Activated naive CD8-positive, alpha-beta T cell (primary cell): Measurements from ENCODE around the gene ACOXL.

Experiments
- H3K27ac Mint-ChIP-seq: one replicate; pipeline ENCODE4 v1.8.0; 2021; ENCODE audit warnings: mixed read lengths
- H3K27me3 Mint-ChIP-seq: one replicate; pipeline ENCODE4 v1.8.0; 2021; ENCODE audit warnings: mixed read lengths
- H3K36me3 Mint-ChIP-seq: one replicate; pipeline ENCODE4 v1.8.0; 2021; ENCODE audit warnings: mixed read lengths
- H3K4me1 Mint-ChIP-seq: one replicate; pipeline ENCODE4 v1.8.0; 2021; ENCODE audit warnings: low read depth, mixed read lengths
- H3K4me3 Mint-ChIP-seq: one replicate; pipeline ENCODE4 v1.8.0; 2021; ENCODE audit warnings: mild to moderate bottlenecking, mixed read lengths
- H3K9me3 Mint-ChIP-seq: one replicate; pipeline ENCODE4 v1.8.0; 2021; ENCODE audit warnings: low read depth, mixed read lengths

ACOXL gene

GRCh38 chr2:110810404-110810803 is 78.0 kb downstream of the ACOXL start:
- no peaks in the 10 kb centered on the region for H3K9me3 Mint-ChIP-seq
- H3K27me3 Mint-ChIP-seq = peaks cover 6% of the 10 kb centered on the region
- H3K4me1 Mint-ChIP-seq = peaks cover 13% of the 10 kb centered on the region
- no peaks in the 10 kb centered on the region for H3K36me3 Mint-ChIP-seq
- H3K27ac Mint-ChIP-seq = no peak overlapping the region
- H3K4me3 Mint-ChIP-seq = no peak overlapping the region

- H3K4me3 Mint-ChIP-seq = no peak overlapping the region
- no peaks in the 10 kb centered on the region for H3K9me3 Mint-ChIP-seq
- peaks cover 2% of the 10 kb centered on the region for H3K27me3 Mint-ChIP-seq
- peak overlapping the region; percentile 51 for H3K27ac Mint-ChIP-seq
- H3K4me1 Mint-ChIP-seq = peaks cover 12% of the 10 kb centered on the region
- no peaks in the 10 kb centered on the region for H3K36me3 Mint-ChIP-seq
These were observed 80.6 kb downstream of the ACOXL start for GRCh38 chr2:110812726-110813645.

- H3K27ac Mint-ChIP-seq = no peak overlapping the region
- no peaks in the 10 kb centered on the region for H3K36me3 Mint-ChIP-seq
- no peak overlapping the region for H3K4me3 Mint-ChIP-seq
- peaks cover 12% of the 10 kb centered on the region for H3K4me1 Mint-ChIP-seq
- H3K27me3 Mint-ChIP-seq = peaks cover 2% of the 10 kb centered on the region
- no peaks in the 10 kb centered on the region for H3K9me3 Mint-ChIP-seq
These were observed 81.5 kb downstream of the ACOXL start for GRCh38 chr2:110813896-110814295.

- Mint-ChIP-seq H3K4me3 (no peak overlapping the region), H3K4me1 (peaks cover 26% of the 10 kb centered on the region), H3K27me3 (peaks cover 1% of the 10 kb centered on the region), H3K36me3 (no peaks in the 10 kb centered on the region), H3K27ac (no peak overlapping the region), H3K9me3 (no peaks in the 10 kb centered on the region)
These were observed 83.6 kb downstream of the ACOXL start for GRCh38 chr2:110815938-110816337.

GRCh38 chr2:110816404-110817365 is 84.3 kb downstream of the ACOXL start:
- Mint-ChIP-seq H3K27ac (no peak overlapping the region), H3K9me3 (no peaks in the 10 kb centered on the region), H3K4me1 (peaks cover 26% of the 10 kb centered on the region), H3K36me3 (no peaks in the 10 kb centered on the region), H3K27me3 (peaks cover 1% of the 10 kb centered on the region), H3K4me3 (no peak overlapping the region)

GRCh38 chr2:110818767-110819481 is 86.6 kb downstream of the ACOXL start:
- H3K4me3 Mint-ChIP-seq = no peak overlapping the region

GRCh38 chr2:110819711-110820110 is 87.3 kb downstream of the ACOXL start:
- Mint-ChIP-seq H3K27me3 (peaks cover 1% of the 10 kb centered on the region), H3K4me3 (no peak overlapping the region), H3K4me1 (peaks cover 14% of the 10 kb centered on the region)

More at GRCh38 chr2:110818767-110819481, 86.6 kb downstream of the ACOXL start:
- Mint-ChIP-seq H3K9me3 (peaks cover 5% of the 10 kb centered on the region), H3K4me1 (peaks cover 14% of the 10 kb centered on the region), H3K27ac (no peak overlapping the region), H3K27me3 (peaks cover 1% of the 10 kb centered on the region), H3K36me3 (peaks cover 3% of the 10 kb centered on the region)

GRCh38 chr2:110820128-110820527 is 87.8 kb downstream of the ACOXL start:
- no peak overlapping the region for H3K4me3 Mint-ChIP-seq
- H3K27ac Mint-ChIP-seq = no peak overlapping the region
- H3K4me1 Mint-ChIP-seq = peaks cover 14% of the 10 kb centered on the region
- peaks cover 12% of the 10 kb centered on the region for H3K9me3 Mint-ChIP-seq
- H3K36me3 Mint-ChIP-seq = peaks cover 10% of the 10 kb centered on the region
- H3K27me3 Mint-ChIP-seq = peaks cover 1% of the 10 kb centered on the region

More at GRCh38 chr2:110819711-110820110, 87.3 kb downstream of the ACOXL start:
- Mint-ChIP-seq H3K27ac (no peak overlapping the region), H3K36me3 (peaks cover 10% of the 10 kb centered on the region), H3K9me3 (peaks cover 8% of the 10 kb centered on the region)

- peaks cover 13% of the 10 kb centered on the region for H3K9me3 Mint-ChIP-seq
- peaks cover 1% of the 10 kb centered on the region for H3K27me3 Mint-ChIP-seq
- peaks cover 10% of the 10 kb centered on the region for H3K36me3 Mint-ChIP-seq
- peaks cover 28% of the 10 kb centered on the region for H3K4me1 Mint-ChIP-seq
- H3K27ac Mint-ChIP-seq = no peak overlapping the region
- H3K4me3 Mint-ChIP-seq = no peak overlapping the region
These were observed 90.8 kb downstream of the ACOXL start for GRCh38 chr2:110823165-110823564.

- Mint-ChIP-seq H3K4me3 (no peak overlapping the region), H3K4me1 (peaks cover 20% of the 10 kb centered on the region), H3K9me3 (peaks cover 13% of the 10 kb centered on the region), H3K27me3 (no peaks in the 10 kb centered on the region), H3K36me3 (peaks cover 10% of the 10 kb centered on the region), H3K27ac (no peak overlapping the region)
These were observed 95.1 kb downstream of the ACOXL start for GRCh38 chr2:110827511-110827910.

GRCh38 chr2:110828330-110828729 is 96.0 kb downstream of the ACOXL start:
- Mint-ChIP-seq H3K4me3 (no peak overlapping the region), H3K36me3 (peaks cover 10% of the 10 kb centered on the region), H3K27ac (no peak overlapping the region), H3K9me3 (peaks cover 13% of the 10 kb centered on the region), H3K27me3 (no peaks in the 10 kb centered on the region), H3K4me1 (peaks cover 26% of the 10 kb centered on the region)

- peaks cover 6% of the 10 kb centered on the region for H3K9me3 Mint-ChIP-seq
- no peaks in the 10 kb centered on the region for H3K27me3 Mint-ChIP-seq
- H3K4me3 Mint-ChIP-seq = no peak overlapping the region
- peaks cover 1% of the 10 kb centered on the region for H3K36me3 Mint-ChIP-seq
- H3K4me1 Mint-ChIP-seq = peaks cover 27% of the 10 kb centered on the region
- H3K27ac Mint-ChIP-seq = no peak overlapping the region
These were observed 97.2 kb downstream of the ACOXL start for GRCh38 chr2:110829413-110830146.

- Mint-ChIP-seq H3K4me3 (no peak overlapping the region), H3K36me3 (no peaks in the 10 kb centered on the region), H3K27me3 (no peaks in the 10 kb centered on the region), H3K27ac (no peak overlapping the region), H3K4me1 (peaks cover 16% of the 10 kb centered on the region), H3K9me3 (no peaks in the 10 kb centered on the region)
These were observed 100.4 kb downstream of the ACOXL start for GRCh38 chr2:110832740-110833139.
